ENCODE data around the gene PIEZO1. TPM values are rescaled to one million over a fixed set of nuclear protein-coding genes. Genes with fewer than 3 reads are reported as not detected.

The PIEZO1 gene
- polyA plus RNA-seq, 1 experiment, result 139 TPM

DNA sequence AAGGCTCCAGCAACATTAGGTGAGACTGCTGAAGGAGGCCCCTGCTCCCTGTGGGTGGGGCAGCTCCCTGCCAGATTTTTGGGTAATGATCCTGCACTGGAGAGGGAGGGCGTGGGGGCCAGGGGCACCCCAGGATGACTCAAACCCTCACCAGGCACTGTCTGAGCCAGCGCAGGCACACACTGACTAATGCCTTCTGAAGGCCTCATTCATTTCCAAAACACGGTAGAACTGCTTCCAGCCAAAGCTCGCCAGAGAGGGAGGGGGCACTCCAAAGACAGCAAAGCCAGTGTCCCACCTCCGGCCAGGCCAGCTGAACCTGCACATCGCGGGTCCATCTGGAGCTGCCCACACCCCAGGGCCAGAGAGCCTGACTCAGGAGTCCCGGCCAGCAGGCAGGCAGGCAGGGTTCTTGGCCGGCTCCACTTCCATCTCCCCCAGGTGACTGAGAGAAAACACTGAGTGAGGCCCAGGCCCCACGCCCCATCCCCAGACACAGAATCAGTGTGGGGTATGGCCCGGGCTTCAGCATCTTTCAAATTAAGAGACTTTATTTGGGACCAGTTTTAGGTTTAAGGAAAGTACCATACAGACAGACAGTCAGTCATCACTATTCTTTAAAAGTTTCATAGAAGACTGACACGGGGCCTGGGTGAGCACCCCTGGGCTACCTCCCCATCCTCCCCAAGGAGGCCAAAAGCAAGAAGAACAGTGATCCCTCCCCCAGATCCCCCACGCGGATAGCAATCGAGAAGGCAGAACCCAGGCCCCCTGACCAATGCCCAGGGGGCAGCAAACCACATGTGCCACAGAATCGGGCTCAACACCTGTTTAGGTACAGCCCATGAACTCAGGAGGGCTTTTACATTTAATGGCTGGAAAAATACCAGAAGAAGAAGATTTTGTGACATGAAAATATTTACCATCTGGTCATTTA, 2.3 kb downstream of the PIEZO1 start:
- TF ChIP-seq, protein P1, sequence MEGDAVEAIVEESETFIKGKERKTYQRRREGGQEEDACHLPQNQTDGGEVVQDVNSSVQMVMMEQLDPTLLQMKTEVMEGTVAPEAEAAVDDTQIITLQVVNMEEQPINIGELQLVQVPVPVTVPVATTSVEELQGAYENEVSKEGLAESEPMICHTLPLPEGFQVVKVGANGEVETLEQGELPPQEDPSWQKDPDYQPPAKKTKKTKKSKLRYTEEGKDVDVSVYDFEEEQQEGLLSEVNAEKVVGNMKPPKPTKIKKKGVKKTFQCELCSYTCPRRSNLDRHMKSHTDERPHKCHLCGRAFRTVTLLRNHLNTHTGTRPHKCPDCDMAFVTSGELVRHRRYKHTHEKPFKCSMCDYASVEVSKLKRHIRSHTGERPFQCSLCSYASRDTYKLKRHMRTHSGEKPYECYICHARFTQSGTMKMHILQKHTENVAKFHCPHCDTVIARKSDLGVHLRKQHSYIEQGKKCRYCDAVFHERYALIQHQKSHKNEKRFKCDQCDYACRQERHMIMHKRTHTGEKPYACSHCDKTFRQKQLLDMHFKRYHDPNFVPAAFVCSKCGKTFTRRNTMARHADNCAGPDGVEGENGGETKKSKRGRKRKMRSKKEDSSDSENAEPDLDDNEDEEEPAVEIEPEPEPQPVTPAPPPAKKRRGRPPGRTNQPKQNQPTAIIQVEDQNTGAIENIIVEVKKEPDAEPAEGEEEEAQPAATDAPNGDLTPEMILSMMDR (IDR thresholded peaks at IDR 0.05; ENCODE audit: insufficient read depth, low read depth, low read length), result no peak
- POLR2A ChIA-PET, result no interaction called here
- no peaks in the 10 kb centered on the region for H3K36me3 ChIP-seq (ENCODE audit: control insufficient read depth, insufficient read depth, low read length)

DNA sequence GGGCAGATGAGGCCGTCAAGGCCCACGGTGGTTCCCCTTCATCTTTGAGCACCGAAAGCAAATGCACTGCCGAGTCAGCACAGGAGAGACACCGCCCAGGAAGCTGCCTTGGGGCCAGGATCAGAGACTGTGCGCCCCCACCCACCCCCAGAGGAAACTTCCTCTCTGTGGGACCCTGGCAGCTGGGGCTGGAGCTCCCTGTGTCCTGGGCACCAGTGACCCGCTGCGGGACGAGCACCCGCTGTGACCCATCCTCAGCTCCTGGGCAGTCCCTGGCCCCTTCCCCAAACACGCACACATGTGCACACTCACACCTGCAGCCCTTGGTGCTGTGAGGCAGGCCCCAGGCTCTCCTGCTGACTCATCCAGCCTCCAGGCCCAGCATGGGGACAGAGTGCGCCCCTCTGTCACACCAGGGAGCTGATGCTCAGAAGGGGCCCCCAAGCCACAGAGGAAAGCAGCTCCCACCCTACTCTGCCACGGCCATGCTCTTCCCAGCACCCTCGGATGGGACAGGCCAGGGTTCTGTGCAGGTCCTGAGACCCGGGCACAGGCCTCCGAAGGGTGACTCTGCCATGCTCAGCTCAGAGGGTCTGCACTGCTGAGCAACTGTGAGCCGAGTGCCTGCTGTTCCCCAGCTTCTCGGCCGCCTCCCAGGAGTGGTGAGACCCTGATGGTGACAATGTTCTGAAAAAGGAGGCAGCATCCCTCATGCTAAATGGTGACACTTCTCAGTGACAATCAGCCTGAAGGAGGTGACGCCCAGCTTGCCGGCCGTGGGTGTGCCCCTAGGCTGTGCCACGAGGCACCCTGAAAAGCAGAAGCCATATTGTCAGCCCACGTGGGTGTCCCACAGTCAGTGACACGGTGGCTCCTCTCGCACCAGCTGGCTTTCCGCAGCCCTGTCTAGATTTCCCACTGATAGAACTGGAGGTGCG, 3.6 kb downstream of the PIEZO1 start:
- no peak for DNase-seq (ENCODE audit: low read depth)
- ChIA-PET POLR2A (interaction anchor here (1.2 kb wide), 1 partner anchor 9 kb away, joined by 3 read pairs; no protein-coding TSS in a partner anchor), CTCF (interaction anchor here (0.7 to 8.2 kb wide), 8 partner anchors 9 to 337 kb away, joined by 3 to 111 read pairs (median 4); no protein-coding TSS in a partner anchor)
- no peak overlapping the region for H3K4me3 ChIP-seq (ENCODE audit: low read depth, low read length)
- TF ChIP-seq, protein P1 (IDR thresholded peaks at IDR 0.05; ENCODE audit: insufficient read depth, low read depth, low read length), result no peak
- H3K36me3 ChIP-seq (ENCODE audit: control insufficient read depth, insufficient read depth, low read length), result 0 out of 2 replicates have a peak, but pooled peaks cover under 1% of the 10 kb centered on the region
- no peaks in the 10 kb centered on the region for H3K27me3 ChIP-seq (ENCODE audit: control insufficient read depth, insufficient read depth, low read length)

More for the DNA sequence above, 2.3 kb downstream of the PIEZO1 start:
- CTCF ChIA-PET, result interaction anchor here (0.9 to 8.2 kb wide), 9 partner anchors 9 to 43 kb away, joined by 3 to 111 read pairs (median 5); no protein-coding TSS in a partner anchor
- H3K27me3 ChIP-seq (ENCODE audit: control insufficient read depth, insufficient read depth, low read length), result no peaks in the 10 kb centered on the region
- H3K4me3 ChIP-seq (ENCODE audit: low read depth, low read length), result peak overlapping the region; percentile 62
- DNase-seq (ENCODE audit: low read depth), result no peak

DNA sequence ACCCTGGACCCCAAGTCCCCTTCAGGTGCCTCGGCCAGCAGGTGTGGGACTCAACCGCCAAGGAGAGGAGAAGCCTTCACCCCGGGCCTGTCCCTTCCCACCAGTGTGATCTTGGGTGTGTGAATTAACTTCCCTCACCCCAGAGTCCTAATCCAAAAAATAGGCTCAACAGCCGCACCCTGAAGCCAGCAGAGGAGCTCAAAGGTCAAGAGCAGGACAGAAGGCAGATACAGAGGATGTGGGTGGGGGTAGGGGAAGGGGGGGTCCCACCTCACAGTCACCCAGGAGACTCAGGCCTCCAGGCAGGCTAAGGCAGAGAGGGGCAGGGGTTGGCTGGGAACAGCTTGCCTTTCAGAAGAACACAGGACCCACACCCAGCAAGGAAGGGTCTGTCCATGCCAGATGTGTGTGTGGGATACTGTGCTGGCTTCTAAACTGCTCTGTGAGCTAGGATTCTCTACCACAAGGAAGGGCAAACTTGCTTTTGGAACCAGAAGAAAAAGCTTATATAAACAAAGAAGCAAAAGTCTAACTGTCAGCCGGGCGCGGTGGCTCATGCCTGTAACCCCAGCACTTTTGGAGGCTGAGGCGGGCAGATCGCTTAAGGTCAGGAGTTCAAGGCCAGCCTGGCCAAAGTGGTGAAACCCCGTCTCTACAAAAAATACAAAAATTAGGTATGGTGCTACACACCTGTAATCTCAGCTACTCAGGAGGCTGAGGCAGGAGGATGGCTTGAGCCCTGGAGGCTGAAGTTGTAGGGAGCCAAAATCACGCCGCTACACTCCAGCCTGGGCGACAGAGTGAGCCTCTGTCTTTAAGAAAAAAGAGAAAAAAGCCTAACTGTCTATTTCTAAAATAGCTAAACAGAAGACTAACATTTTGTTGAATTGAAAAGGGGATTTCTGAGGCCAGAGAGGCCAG, 4.6 kb downstream of the PIEZO1 start:
- peaks cover 1% of the 10 kb centered on the region; the same call in 1 of the 2 replicates for H3K36me3 ChIP-seq (ENCODE audit: control insufficient read depth, insufficient read depth, low read length)
- H3K27me3 ChIP-seq (ENCODE audit: control insufficient read depth, insufficient read depth, low read length), result no peaks in the 10 kb centered on the region
- TF ChIP-seq, protein P1 (IDR thresholded peaks at IDR 0.05; ENCODE audit: insufficient read depth, low read depth, low read length), result no peak
- H3K4me3 ChIP-seq (ENCODE audit: low read depth, low read length), result no peak overlapping the region
- no peak for DNase-seq (ENCODE audit: low read depth)
- ChIA-PET POLR2A (interaction anchor here (1.2 kb wide), 1 partner anchor 8 kb away, joined by 3 read pairs; no protein-coding TSS in a partner anchor), CTCF (interaction anchor here (0.7 to 8.2 kb wide), 5 partner anchors 8 to 336 kb away, joined by 3 to 111 read pairs (median 4); no protein-coding TSS in a partner anchor)

DNA sequence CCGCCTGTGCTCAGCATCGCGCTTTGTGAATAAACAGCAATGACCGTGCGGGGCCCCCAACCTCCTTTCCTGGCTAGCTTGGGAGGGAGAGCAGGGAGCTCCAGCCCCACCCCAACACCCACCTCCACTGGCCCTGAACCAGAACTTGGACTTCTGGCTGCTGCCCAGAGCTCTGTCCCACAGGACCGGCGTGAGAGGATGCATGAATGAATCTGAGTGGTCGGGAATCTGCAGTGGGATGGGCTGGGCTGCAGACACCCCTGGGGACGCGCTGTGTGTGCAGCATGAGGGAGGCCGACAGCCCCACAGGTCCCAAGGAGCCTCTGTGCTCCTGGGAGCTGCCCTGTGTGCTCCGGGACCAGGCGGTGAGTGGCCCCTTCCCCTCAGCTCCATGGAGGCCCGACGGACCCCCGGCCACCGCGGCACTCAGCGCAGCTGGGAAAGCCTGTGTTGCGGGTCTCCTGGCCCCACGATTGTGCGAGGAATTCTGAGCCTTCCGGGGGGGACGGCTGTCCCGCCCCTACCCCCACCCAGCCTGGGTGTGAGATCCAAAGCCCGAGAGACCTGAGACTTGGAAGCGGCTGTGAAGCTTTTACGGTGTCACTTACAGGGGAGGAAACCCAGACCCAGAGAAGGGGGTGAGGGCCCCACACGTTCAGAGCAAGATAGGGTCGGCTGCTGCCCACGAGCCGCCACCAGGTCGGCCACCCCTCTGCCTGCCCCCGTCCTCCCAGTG, 5.4 kb downstream of the PIEZO1 start:
- no peak overlapping the region for H3K4me3 ChIP-seq (ENCODE audit: low read depth, low read length)
- POLR2A ChIA-PET, result no interaction called here
- no peaks in the 10 kb centered on the region for H3K27me3 ChIP-seq (ENCODE audit: control insufficient read depth, insufficient read depth, low read length)
- CTCF ChIA-PET, result interaction anchor here (8.2 kb wide), 1 partner anchor 40 kb away, joined by 111 read pairs; no protein-coding TSS in a partner anchor
- TF ChIP-seq, protein P1 (IDR thresholded peaks at IDR 0.05; ENCODE audit: insufficient read depth, low read depth, low read length), result no peak
- peaks cover 1% of the 10 kb centered on the region; the same call in 1 of the 2 replicates for H3K36me3 ChIP-seq (ENCODE audit: control insufficient read depth, insufficient read depth, low read length)
- DNase-seq (ENCODE audit: low read depth), result no peak

All from BJ (cell line).